OCI-LY1 (cell line): Measurements from ENCODE around the gene ZNF697.

ENCODE experiments used
- H2AFZ ChIP-seq: fragments of 200-600 bp; sonication (generic), shearing (Covaris generic); 2 replicates; pipeline ENCODE4 v1.6.0; 2014; ENCODE audit warnings: antibody characterized with exemption, mild to moderate bottlenecking, low read length
- H3F3A ChIP-seq: fragments of 200-600 bp; sonication (generic), shearing (Covaris generic); 2 replicates; pipeline ENCODE4 v1.6.0; 2014; ENCODE audit warnings: mild to moderate bottlenecking, antibody characterized with exemption, low read length, moderate library complexity; ENCODE audit not compliant: insufficient read depth
- H3K27ac ChIP-seq: fragments of 200-600 bp; sonication (generic); 2 replicates; pipeline ENCODE4 v1.5.1; 2014; ENCODE audit warnings: low read length, mixed run types, mild to moderate bottlenecking, low read depth; ENCODE audit not compliant: poor library complexity, severe bottlenecking
- H3K27me3 ChIP-seq: fragments of 200-600 bp; sonication (generic); 2 replicates; pipeline ENCODE4 v1.6.0; 2014; ENCODE audit warnings: antibody characterized with exemption, mild to moderate bottlenecking, low read length, moderate library complexity; ENCODE audit not compliant: insufficient read depth
- H3K36me3 ChIP-seq: fragments of 200-600 bp; sonication (generic); 2 replicates; pipeline ENCODE4 v1.6.1; 2014; ENCODE audit warnings: mild to moderate bottlenecking, antibody characterized with exemption, low read length, moderate library complexity, mixed read lengths; ENCODE audit not compliant: insufficient read depth
- H3K4me1 ChIP-seq: fragments of 200-600 bp; sonication (generic); 2 replicates; pipeline ENCODE4 v1.5.1; 2014; ENCODE audit warnings: mild to moderate bottlenecking, low read length, moderate library complexity; ENCODE audit not compliant: insufficient read depth, severe bottlenecking
- H3K4me2 ChIP-seq: fragments of 200-600 bp; sonication (generic), shearing (Covaris generic); 2 replicates; pipeline ENCODE4 v1.6.1; 2014; ENCODE audit warnings: low read length
- H3K4me3 ChIP-seq: fragments of 200-600 bp; sonication (generic); 2 replicates; pipeline ENCODE4 v1.5.1; 2014; ENCODE audit warnings: low read length, low read depth, mild to moderate bottlenecking, mixed read lengths; ENCODE audit not compliant: poor library complexity, severe bottlenecking
- H3K79me2 ChIP-seq: fragments of 200-600 bp; shearing (Covaris generic); 2 replicates; pipeline ENCODE4 v1.6.1; 2016; ENCODE audit warnings: mixed run types, low read length, mixed read lengths; ENCODE audit not compliant: insufficient read depth
- H3K9ac ChIP-seq: fragments of 200-600 bp; sonication (generic), shearing (Covaris generic); 2 replicates; pipeline ENCODE4 v1.6.1; 2014; ENCODE audit warnings: mild to moderate bottlenecking, low read length, mixed read lengths
- H3K9me2 ChIP-seq: fragments of 200-600 bp; sonication (generic), shearing (Covaris generic); 2 replicates; pipeline ENCODE4 v1.6.1; 2014; ENCODE audit warnings: low read depth, mild to moderate bottlenecking, low read length, mixed read lengths
- H3K9me3 ChIP-seq: fragments of 200-600 bp; shearing (Covaris generic); 2 replicates; pipeline ENCODE4 v1.6.1; 2014; ENCODE audit warnings: low read length, mixed read lengths
- H4K20me1 ChIP-seq: fragments of 200-600 bp; sonication (generic), shearing (Covaris generic); 2 replicates; pipeline ENCODE4 v1.6.0; 2016; ENCODE audit warnings: mild to moderate bottlenecking, low read length; ENCODE audit not compliant: insufficient read depth
- EZH2 ChIP-seq: fragments of 200-600 bp; sonication (generic), shearing (Covaris generic); IDR thresholded peaks from 2 replicates; pipeline ENCODE4 v1.8.0; 2017; ENCODE audit warnings: borderline replicate concordance, mixed run types, mild to moderate bottlenecking, antibody characterized with exemption, low read length, moderate library complexity, mixed read lengths
- TF ChIP-seq, protein P1 (sequence below): fragments of 200-600 bp; sonication (generic), shearing (Covaris generic); IDR thresholded peaks from 2 replicates; pipeline ENCODE4 v1.5.1; 2017; ENCODE audit warnings: mild to moderate bottlenecking, antibody characterized with exemption, low read length, moderate library complexity, mixed read lengths

ZNF697 gene

DNA sequence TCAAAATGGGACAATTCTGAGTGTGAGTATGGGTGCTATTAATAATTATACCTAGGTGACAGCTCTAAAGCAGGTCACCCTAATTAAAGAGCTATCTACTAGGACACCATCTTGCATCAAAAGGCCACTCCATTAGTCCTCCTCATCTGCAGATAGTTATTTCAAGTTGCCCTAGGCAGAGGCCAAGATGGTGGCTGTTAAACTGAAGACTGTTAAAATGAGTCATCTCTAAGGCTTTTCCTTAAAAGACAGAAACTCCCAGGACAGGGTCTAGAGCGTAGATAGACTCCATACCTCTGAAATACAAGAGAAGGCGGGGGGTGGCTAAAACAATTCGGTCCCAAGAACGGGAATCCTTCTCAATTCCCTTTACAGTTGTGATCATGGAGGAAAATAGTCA, 4.5 kb upstream of the ZNF697 start:
- Histone ChIP-seq H3F3A (no peaks in the 10 kb centered on the region), H3K9ac (no peak overlapping the region), H3K4me2 (no peak overlapping the region), H3K27me3 (no peaks in the 10 kb centered on the region), H3K4me1 (no peaks in the 10 kb centered on the region), H3K79me2 (no peaks in the 10 kb centered on the region), H3K9me3 (no peaks in the 10 kb centered on the region), H4K20me1 (no peaks in the 10 kb centered on the region), H3K36me3 (no peaks in the 10 kb centered on the region), H3K27ac (no peak overlapping the region), H3K9me2 (no peaks in the 10 kb centered on the region), H2AFZ (no peak overlapping the region), H3K4me3 (no peak overlapping the region)
- TF ChIP-seq, protein P1, sequence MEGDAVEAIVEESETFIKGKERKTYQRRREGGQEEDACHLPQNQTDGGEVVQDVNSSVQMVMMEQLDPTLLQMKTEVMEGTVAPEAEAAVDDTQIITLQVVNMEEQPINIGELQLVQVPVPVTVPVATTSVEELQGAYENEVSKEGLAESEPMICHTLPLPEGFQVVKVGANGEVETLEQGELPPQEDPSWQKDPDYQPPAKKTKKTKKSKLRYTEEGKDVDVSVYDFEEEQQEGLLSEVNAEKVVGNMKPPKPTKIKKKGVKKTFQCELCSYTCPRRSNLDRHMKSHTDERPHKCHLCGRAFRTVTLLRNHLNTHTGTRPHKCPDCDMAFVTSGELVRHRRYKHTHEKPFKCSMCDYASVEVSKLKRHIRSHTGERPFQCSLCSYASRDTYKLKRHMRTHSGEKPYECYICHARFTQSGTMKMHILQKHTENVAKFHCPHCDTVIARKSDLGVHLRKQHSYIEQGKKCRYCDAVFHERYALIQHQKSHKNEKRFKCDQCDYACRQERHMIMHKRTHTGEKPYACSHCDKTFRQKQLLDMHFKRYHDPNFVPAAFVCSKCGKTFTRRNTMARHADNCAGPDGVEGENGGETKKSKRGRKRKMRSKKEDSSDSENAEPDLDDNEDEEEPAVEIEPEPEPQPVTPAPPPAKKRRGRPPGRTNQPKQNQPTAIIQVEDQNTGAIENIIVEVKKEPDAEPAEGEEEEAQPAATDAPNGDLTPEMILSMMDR: no peak
- TF ChIP-seq EZH2: no peak

DNA sequence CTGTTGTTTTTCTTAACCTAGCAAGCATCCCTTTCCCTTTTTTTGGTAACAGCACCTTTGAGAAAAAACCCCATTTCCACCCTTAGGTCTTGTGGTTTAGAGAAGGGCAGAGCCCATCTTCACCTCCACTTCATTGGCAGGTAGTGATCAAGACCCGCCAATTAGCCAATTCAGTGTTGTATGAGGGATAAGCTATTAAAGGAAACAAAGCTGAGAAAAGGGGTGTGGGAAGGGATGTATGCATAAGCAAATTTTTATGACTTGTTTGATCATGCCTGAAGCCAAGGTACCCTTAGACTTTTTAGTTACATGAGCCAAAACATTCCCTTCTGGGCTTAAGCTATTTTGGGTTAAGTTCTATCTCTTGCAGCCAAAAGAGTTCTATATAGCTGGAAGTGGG, 3.6 kb upstream of the ZNF697 start:
- H3F3A ChIP-seq: no peaks in the 10 kb centered on the region
- H3K9ac ChIP-seq: no peak overlapping the region
- H3K9me3 ChIP-seq: no peaks in the 10 kb centered on the region
- H3K27ac ChIP-seq: no peak overlapping the region
- no peaks in the 10 kb centered on the region for H3K27me3 ChIP-seq
- TF ChIP-seq EZH2: no peak
- TF ChIP-seq, protein P1: no peak
- H3K36me3 ChIP-seq: no peaks in the 10 kb centered on the region
- no peak overlapping the region for H3K4me3 ChIP-seq
- H3K4me1 ChIP-seq: no peaks in the 10 kb centered on the region
- no peak overlapping the region for H3K4me2 ChIP-seq
- H4K20me1 ChIP-seq: no peaks in the 10 kb centered on the region
- no peaks in the 10 kb centered on the region for H3K9me2 ChIP-seq
- H2AFZ ChIP-seq: no peak overlapping the region
- H3K79me2 ChIP-seq: no peaks in the 10 kb centered on the region

DNA sequence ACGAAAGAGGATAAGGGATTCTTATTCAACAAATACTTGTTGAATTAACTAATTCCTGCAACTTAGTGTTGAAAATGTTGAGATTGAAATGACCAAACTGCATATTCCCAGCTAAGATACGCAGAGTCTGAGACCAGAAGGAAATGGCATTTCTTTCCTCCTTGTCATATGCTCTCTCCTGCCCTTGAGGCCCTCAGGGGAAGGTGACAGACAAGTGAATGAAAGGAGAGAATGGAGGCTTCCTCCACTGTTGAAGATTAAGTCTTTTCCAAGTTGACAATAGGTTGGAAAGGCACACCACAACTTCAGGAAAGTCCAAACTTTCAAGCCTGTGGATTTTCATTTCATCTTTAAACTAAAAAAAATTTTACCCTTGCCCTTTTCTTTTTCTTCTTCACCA, 3.1 kb upstream of the ZNF697 start:
- H3K4me3 ChIP-seq: no peak overlapping the region
- H3K9me2 ChIP-seq: no peaks in the 10 kb centered on the region
- H3K9ac ChIP-seq: no peak overlapping the region
- no peaks in the 10 kb centered on the region for H4K20me1 ChIP-seq
- H3K4me2 ChIP-seq: no peak overlapping the region
- H3F3A ChIP-seq: no peaks in the 10 kb centered on the region
- no peak overlapping the region for H2AFZ ChIP-seq
- H3K27me3 ChIP-seq: no peaks in the 10 kb centered on the region
- TF ChIP-seq, protein P1: no peak
- TF ChIP-seq EZH2: no peak
- H3K9me3 ChIP-seq: no peaks in the 10 kb centered on the region
- no peaks in the 10 kb centered on the region for H3K79me2 ChIP-seq
- H3K36me3 ChIP-seq: no peaks in the 10 kb centered on the region
- no peaks in the 10 kb centered on the region for H3K4me1 ChIP-seq
- no peak overlapping the region for H3K27ac ChIP-seq
